ENCODE data around the gene TLX1.

GRCh38 chr10:101126684-101127628 lies 4.1 kb upstream of the TLX1 start:
- TF ChIP-seq SIN3A (IDR thresholded peaks at IDR 0.05; ENCODE audit: borderline replicate concordance, insufficient read depth, low read length) (no peak), POLR2AphosphoS5 (IDR thresholded peaks at IDR 0.05; ENCODE audit: low read depth, low read length) (no peak)

Data from PFSK-1 (cell line).